ENCODE measurements around the gene CA6. TPM values are rescaled to one million over a fixed set of nuclear protein-coding genes. Genes with fewer than 3 reads are reported as not detected.
A peak's percentile ranks its signal among the peaks of the same experiment; 100 is the strongest.
"Not testable (repeated sequence)": the region's sequence is repeated elsewhere in the genome, so short reads cannot be mapped to it uniquely, and the experiment has no call there.

CA6 gene
- not detected in 2 replicates for polyA plus RNA-seq (2011; rRNA removed)
- not detected in 2 replicates for polyA plus RNA-seq (2012; cell fraction: cytosol; rRNA removed)
- not detected in 2 replicates for polyA plus RNA-seq (2012; cell fraction: nucleus; rRNA removed)
- polyA plus RNA-seq (2017; fragmentation: RNase III; extraction: RNeasy Plus Mini Kit Qiagen cat#74134 plus additional on column Dnase treatment) = not detected in 3 replicates
- polyA minus RNA-seq (2011; rRNA and poly(A)+ RNA removed) = not detected in 2 replicates

DNA sequence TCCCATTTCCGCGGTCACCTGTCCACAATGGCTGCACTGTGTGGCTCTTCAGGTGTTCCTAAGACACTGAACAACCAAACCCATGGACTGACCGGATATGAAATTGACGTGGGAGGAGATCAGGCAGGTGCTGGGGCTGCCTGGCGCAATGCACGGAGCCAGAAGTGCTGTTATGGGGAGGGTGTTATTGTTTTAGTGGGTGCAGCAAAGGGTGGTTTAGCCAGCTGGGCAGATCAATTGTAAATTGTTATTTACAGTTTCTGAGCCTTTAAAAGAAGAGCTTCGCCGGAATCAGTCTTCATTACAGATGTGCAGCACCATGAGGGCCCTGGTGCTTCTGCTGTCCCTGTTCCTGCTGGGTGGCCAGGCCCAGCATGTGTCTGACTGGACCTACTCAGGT lies at the start of gene CA6:
Gene CA6 (plus strand): TSS at position 301 of the 400 bp plus-strand sequence. CDS start 19 bp downstream, at position 320.
- 86% methylated on average over 8 of the region's 8 CpGs for WGBS (ENCODE audit: missing lambda C conversion rate)
- H3K27ac ChIP-seq = no peak within 1 kb of the TSS
- FAIRE-seq = no peak
- ChIA-PET CTCF (interaction anchor here (0.6 to 2.5 kb wide), 3 partner anchors 17 to 57 kb away, joined by 4 to 7 read pairs (median 5); no protein-coding TSS in a partner anchor), POLR2A (no interaction called here)
- H3K9me3 ChIP-seq = no peaks in the 10 kb centered on the region
- no peak for TF ChIP-seq TFCP2L1 (CRISPR knock-in tag; IDR thresholded peaks at IDR 0.05)
- TF ChIP-seq, protein P1, sequence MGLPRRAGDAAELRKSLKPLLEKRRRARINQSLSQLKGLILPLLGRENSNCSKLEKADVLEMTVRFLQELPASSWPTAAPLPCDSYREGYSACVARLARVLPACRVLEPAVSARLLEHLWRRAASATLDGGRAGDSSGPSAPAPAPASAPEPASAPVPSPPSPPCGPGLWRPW (IDR thresholded peaks at IDR 0.05) = no peak
- TF ChIP-seq, protein P2, sequence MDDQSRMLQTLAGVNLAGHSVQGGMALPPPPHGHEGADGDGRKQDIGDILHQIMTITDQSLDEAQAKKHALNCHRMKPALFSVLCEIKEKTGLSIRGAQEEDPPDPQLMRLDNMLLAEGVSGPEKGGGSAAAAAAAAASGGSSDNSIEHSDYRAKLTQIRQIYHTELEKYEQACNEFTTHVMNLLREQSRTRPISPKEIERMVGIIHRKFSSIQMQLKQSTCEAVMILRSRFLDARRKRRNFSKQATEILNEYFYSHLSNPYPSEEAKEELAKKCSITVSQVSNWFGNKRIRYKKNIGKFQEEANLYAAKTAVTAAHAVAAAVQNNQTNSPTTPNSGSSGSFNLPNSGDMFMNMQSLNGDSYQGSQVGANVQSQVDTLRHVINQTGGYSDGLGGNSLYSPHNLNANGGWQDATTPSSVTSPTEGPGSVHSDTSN (IDR thresholded peaks at IDR 0.05) = no peak
- no peak for TF ChIP-seq GATA3 (IDR thresholded peaks at IDR 0.05; ENCODE audit: borderline replicate concordance)
- H3K4me2 ChIP-seq = no peak within 1 kb of the TSS
- H3K4me1 ChIP-seq = peaks cover 9% of the 10 kb centered on the region; the same call in 2 of the 3 replicates
- no peak within 1 kb of the TSS for H3K4me3 ChIP-seq
- DNase-seq (ENCODE audit: low read depth in 1 of 2, low spot score in 1 of 2) = no peak
- no peak for ATAC-seq

DNA sequence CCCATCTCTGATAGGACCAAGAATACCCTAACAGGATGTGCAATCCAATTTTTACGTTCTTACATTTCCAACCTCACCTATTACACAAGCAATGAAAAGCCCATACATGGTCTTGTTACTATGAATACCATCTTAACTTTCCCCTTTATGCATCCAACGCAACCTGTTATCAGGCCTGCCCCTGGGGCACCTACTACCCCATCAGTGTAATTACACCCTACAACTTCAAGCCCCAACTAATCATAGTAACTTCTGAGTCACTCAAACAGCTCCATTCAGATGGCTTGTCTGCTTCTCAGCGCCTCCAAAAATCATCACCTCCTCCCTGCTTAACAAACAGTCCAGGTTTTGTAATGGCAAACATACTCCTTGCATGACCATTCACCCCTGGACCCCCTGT lies 48.9 kb upstream of the CA6 start:
- not testable (repeated sequence) for FAIRE-seq

DNA sequence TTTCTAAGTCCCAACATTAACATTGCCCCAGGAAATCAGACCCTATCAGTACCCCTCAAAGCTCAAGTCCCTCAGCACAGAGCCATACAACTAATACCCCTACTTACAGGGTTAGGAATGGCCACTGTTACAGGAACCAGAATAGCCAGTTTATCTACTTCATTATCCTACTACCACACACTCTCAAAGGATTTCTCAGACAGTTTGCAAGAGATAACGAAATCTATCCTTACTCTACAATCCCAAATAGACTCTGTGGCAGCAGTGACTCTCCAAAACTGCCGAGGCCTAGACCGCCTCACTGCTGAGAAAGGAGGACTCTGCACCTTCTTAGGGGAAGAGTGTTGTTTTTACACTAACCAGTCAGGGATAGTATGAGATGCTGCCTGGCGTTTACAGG lies 48.2 kb upstream of the CA6 start:
- WGBS (ENCODE audit: missing lambda C conversion rate) = 94% methylated on average over 4 of the region's 4 CpGs
- POLR2A ChIA-PET; H3K4me2 ChIP-seq; FAIRE-seq; H3K9me3 ChIP-seq; DNase-seq (ENCODE audit: low read depth in 1 of 2, low spot score in 1 of 2); H3K4me3 ChIP-seq; ATAC-seq: not testable (repeated sequence)
- Histone ChIP-seq H3K4me1 (peaks cover 28% of the 10 kb centered on the region), H3K27ac (peak overlapping the region in 1 of 2 experiments; percentile 66; a peak in 3 of 6 replicates)
- CTCF ChIA-PET = interaction anchor here (1.2 to 2.4 kb wide), 2 partner anchors 17 to 35 kb away, joined by 3 to 6 read pairs; no protein-coding TSS in a partner anchor

More for the DNA sequence above, 48.9 kb upstream of the CA6 start:
- CTCF ChIA-PET; H3K4me2 ChIP-seq; POLR2A ChIA-PET; ATAC-seq; H3K9me3 ChIP-seq; H3K4me3 ChIP-seq; DNase-seq (ENCODE audit: low read depth in 1 of 2, low spot score in 1 of 2): not testable (repeated sequence)
- Histone ChIP-seq H3K27ac (peak overlapping the region in 1 of 2 experiments; percentile 66; a peak in 3 of 6 replicates), H3K4me1 (peaks cover 31% of the 10 kb centered on the region)
- WGBS (ENCODE audit: missing lambda C conversion rate) = 67% methylated on average over 3 of the region's 3 CpGs

DNA sequence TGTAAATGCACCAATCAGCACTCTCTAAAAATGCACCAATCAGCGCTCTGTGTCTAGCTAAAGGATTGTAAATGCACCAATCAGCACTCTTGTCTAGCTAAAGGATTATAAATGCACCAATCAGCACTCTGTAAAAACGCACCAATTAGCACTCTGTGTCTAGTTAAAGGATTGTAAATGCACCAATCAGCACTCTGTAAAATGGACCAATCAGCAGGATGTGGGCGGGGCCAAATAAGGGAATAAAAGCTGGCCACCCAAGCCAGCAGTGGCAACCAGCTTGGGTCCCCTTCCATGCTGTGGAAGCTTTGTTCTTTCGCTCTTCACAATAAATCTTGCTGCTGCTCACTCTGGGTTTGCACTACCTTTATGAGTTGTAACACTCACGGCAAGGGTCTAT lies 47.2 kb upstream of the CA6 start:
- peak overlapping the region in 1 of 2 experiments; percentile 96; a peak in 3 of 6 replicates for H3K27ac ChIP-seq
- H3K4me3 ChIP-seq; ATAC-seq; FAIRE-seq; H3K9me3 ChIP-seq; DNase-seq (ENCODE audit: low read depth in 1 of 2, low spot score in 1 of 2); H3K4me2 ChIP-seq; POLR2A ChIA-PET: not testable (repeated sequence)
- WGBS (ENCODE audit: missing lambda C conversion rate) = 84% methylated on average over 5 of the region's 5 CpGs
- TF ChIP-seq MAFK (IDR thresholded peaks at IDR 0.05; ENCODE audit: partially characterized antibody) = peak; percentile 81
- peaks cover 36% of the 10 kb centered on the region for H3K4me1 ChIP-seq
- CTCF ChIA-PET = interaction anchor here (0.7 to 2.4 kb wide), 4 partner anchors 18 to 106 kb away, joined by 3 to 6 read pairs (median 3); no protein-coding TSS in a partner anchor

DNA sequence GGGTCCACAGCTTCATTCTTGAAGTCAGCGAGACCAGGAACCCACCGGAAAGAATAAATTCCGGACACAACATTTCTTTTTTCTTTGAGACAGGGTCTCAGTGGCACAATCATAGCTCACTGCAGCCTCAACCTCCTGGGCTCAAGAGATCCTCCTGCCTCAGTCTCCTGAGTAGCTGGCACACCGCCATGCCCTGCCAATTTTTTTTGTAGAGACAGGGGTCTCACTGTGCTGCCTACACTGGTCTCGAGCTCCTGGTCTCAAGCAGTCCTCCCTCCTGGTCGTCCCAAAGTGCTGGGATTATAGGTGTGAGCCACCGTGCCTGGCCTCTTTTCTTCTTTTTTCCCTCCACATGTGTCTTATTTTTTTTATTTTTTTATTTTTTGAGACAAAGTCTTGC lies 46.6 kb upstream of the CA6 start:
- ChIA-PET POLR2A (no interaction called here), CTCF (interaction anchor here (0.9 to 2.4 kb wide), 3 partner anchors 19 to 106 kb away, joined by 3 to 6 read pairs (median 3); no protein-coding TSS in a partner anchor)
- Histone ChIP-seq H3K4me1 (peaks cover 34% of the 10 kb centered on the region), H3K4me3 (no peak overlapping the region), H3K4me2 (no peak overlapping the region; the same call in 2 of the 3 replicates), H3K27ac (peak overlapping the region; percentile 81 to 96), H3K9me3 (peaks cover 5% of the 10 kb centered on the region; the same call in 1 of the 3 replicates)
- TF ChIP-seq BHLHE40 (IDR thresholded peaks at IDR 0.05; ENCODE audit: low read depth, low read length) = no peak
- no peak for TF ChIP-seq CHD2 (IDR thresholded peaks at IDR 0.05; ENCODE audit: low read length, partially characterized antibody)
- TF ChIP-seq POLR2A (IDR thresholded peaks at IDR 0.05; ENCODE audit: low read length) = no peak
- no peak for TF ChIP-seq ZSCAN20 (CRISPR knock-in tag; IDR thresholded peaks at IDR 0.05)
- 91% methylated on average over 7 of the region's 7 CpGs for WGBS (ENCODE audit: missing lambda C conversion rate)
- no peak for FAIRE-seq
- no peak for ATAC-seq
- DNase-seq (ENCODE audit: low read depth in 1 of 2, low spot score in 1 of 2) = no peak

DNA sequence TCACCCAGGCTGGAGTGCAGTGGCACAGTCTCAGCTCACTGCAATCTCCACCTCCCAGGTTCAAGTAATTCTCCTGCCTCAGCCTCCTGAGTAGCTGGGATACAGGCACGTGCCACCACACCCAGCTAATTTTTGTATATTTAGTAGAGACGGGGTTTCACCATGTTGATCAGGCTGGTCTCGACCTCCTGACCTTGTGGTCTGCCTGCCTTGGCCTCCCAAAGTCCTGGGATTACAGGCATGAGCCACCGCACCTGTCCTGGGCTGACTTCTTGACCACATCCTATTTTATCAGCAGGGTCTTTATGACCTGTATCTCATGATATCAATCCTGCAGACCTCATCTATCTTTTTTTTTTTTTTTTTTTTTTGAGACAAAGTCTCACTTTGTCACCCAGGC lies 45.0 kb upstream of the CA6 start:
- H3K4me3 ChIP-seq; POLR2A ChIA-PET; H3K4me2 ChIP-seq; H3K9me3 ChIP-seq; DNase-seq (ENCODE audit: low read depth in 1 of 2, low spot score in 1 of 2); ATAC-seq; FAIRE-seq: not testable (repeated sequence)
- CTCF ChIA-PET = interaction anchor here (0.6 to 1.5 kb wide), 3 partner anchors 8 to 201 kb away, joined by 3 to 4 read pairs (median 3); no protein-coding TSS in a partner anchor
- 88% methylated on average over 4 of the region's 4 CpGs for WGBS (ENCODE audit: missing lambda C conversion rate)
- Histone ChIP-seq H3K4me1 (peaks cover 50% of the 10 kb centered on the region), H3K27ac (peak overlapping the region; percentile 81 to 96)

Measured in A549 (cell line).